ENCODE measurements around the gene XRCC4.

GRCh38 chr5:83345423-83345822 lies 268.1 kb downstream of the XRCC4 start:
- TF ChIP-seq YY1 (IDR thresholded peaks at IDR 0.05) (no peak), RAD21 (IDR thresholded peaks at IDR 0.05) (no peak), TAF1 (conservative IDR thresholded peaks at IDR 0.05) (no peak), FOXA1 (IDR thresholded peaks at IDR 0.05) (no peak), JUND (IDR thresholded peaks at IDR 0.05) (no peak), CTCF (IDR thresholded peaks at IDR 0.05; ENCODE audit: low read depth, low read length, missing input control) (no peak), HNF4A (conservative IDR thresholded peaks at IDR 0.05) (no peak), ZBTB33 (IDR thresholded peaks at IDR 0.05) (no peak), GABPA (IDR thresholded peaks at IDR 0.05 in 1 of 2, conservative IDR thresholded peaks at IDR 0.05 in 1 of 2) (no peak)
- TF ChIP-seq, protein P1, sequence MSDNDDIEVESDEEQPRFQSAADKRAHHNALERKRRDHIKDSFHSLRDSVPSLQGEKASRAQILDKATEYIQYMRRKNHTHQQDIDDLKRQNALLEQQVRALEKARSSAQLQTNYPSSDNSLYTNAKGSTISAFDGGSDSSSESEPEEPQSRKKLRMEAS (IDR thresholded peaks at IDR 0.05), result no peak
